Neural cell (in vitro differentiated cells): Measurements from ENCODE around the gene MAP3K14.

Source experiments
- EP300 ChIP-seq: fragments of 450-650 bp; conservative IDR thresholded peaks from 2 replicates; pipeline ENCODE4 v1.6.1; 2014; ENCODE audit warnings: antibody characterized with exemption, mild to moderate bottlenecking, moderate library complexity; ENCODE audit not compliant: poor library complexity, severe bottlenecking
- EZH2 ChIP-seq: fragments of 200-600, 300-800 bp; shearing (Covaris generic), sonication (generic); IDR thresholded peaks from 2 replicates; pipeline ENCODE4 v1.6.1; 2014; ENCODE audit warnings: antibody characterized with exemption, low read length, borderline replicate concordance, mild to moderate bottlenecking; ENCODE audit not compliant: insufficient read depth, poor library complexity, severe bottlenecking
- MXI1 ChIP-seq: fragments of 450-650 bp; conservative IDR thresholded peaks from 2 replicates; pipeline ENCODE4 v1.6.1; 2014; ENCODE audit warnings: antibody characterized with exemption, mild to moderate bottlenecking; ENCODE audit not compliant: poor library complexity, severe bottlenecking
- POLR2AphosphoS5 ChIP-seq: IDR thresholded peaks from 2 replicates; pipeline ENCODE4 v1.6.1; 2012
- RAD21 ChIP-seq: fragments of 450-650 bp; conservative IDR thresholded peaks from 2 replicates; pipeline ENCODE4 v1.6.1; 2014; ENCODE audit warnings: antibody characterized with exemption, mild to moderate bottlenecking, moderate library complexity
- REST ChIP-seq: IDR thresholded peaks from 2 replicates; pipeline ENCODE4 v1.6.1; 2012; ENCODE audit warnings: borderline replicate concordance
- SMC3 ChIP-seq: fragments of 450-650 bp; conservative IDR thresholded peaks from 2 replicates; pipeline ENCODE4 v1.6.1; 2014; ENCODE audit warnings: antibody characterized with exemption, mild to moderate bottlenecking, moderate library complexity; ENCODE audit not compliant: poor library complexity
- TAF1 ChIP-seq: IDR thresholded peaks from 2 replicates; pipeline ENCODE4 v1.6.1; 2012; ENCODE audit warnings: low read depth
- TF ChIP-seq, protein P1 (sequence below): fragments of 450-650 bp; IDR thresholded peaks from 2 replicates; pipeline ENCODE4 v1.5.1; 2014; ENCODE audit warnings: antibody characterized with exemption, mild to moderate bottlenecking, moderate library complexity; ENCODE audit not compliant: poor library complexity, severe bottlenecking

GRCh38 chr17:45325810-45326209, 9.0 kb upstream of the MAP3K14 start:
- TF ChIP-seq RAD21, result no peak
- TF ChIP-seq, protein P1, sequence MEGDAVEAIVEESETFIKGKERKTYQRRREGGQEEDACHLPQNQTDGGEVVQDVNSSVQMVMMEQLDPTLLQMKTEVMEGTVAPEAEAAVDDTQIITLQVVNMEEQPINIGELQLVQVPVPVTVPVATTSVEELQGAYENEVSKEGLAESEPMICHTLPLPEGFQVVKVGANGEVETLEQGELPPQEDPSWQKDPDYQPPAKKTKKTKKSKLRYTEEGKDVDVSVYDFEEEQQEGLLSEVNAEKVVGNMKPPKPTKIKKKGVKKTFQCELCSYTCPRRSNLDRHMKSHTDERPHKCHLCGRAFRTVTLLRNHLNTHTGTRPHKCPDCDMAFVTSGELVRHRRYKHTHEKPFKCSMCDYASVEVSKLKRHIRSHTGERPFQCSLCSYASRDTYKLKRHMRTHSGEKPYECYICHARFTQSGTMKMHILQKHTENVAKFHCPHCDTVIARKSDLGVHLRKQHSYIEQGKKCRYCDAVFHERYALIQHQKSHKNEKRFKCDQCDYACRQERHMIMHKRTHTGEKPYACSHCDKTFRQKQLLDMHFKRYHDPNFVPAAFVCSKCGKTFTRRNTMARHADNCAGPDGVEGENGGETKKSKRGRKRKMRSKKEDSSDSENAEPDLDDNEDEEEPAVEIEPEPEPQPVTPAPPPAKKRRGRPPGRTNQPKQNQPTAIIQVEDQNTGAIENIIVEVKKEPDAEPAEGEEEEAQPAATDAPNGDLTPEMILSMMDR, result no peak
- no peak for TF ChIP-seq TAF1
- no peak for TF ChIP-seq POLR2AphosphoS5
- no peak for TF ChIP-seq EZH2
- no peak for TF ChIP-seq MXI1
- no peak for TF ChIP-seq REST
- TF ChIP-seq EP300, result no peak
- no peak for TF ChIP-seq SMC3
